Measurements from ENCODE around the gene MMP28. TPM values are rescaled to one million over a fixed set of nuclear protein-coding genes. Genes with fewer than 3 reads are reported as not detected.

Gene MMP28
- total RNA-seq, 1 experiment from 2014 or later = 2.4 TPM

GRCh38 chr17:35748979-35749378 is 46.5 kb downstream of the MMP28 start:
- no peaks in the 10 kb centered on the region for H3K9me3 ChIP-seq (ENCODE audit: low read length)
- H3K9ac ChIP-seq (ENCODE audit: low read length) = no peak overlapping the region
- no peaks in the 10 kb centered on the region for H3K36me3 ChIP-seq (ENCODE audit: low read depth, low read length)
- no peak for TF ChIP-seq EZH2phosphoT487 (IDR thresholded peaks at IDR 0.05; ENCODE audit: borderline replicate concordance, low read length)
- TF ChIP-seq CTCF (conservative IDR thresholded peaks at IDR 0.05; ENCODE audit: low read depth, low read length) = no peak
- no peak for TF ChIP-seq EZH2 (IDR thresholded peaks at IDR 0.05; ENCODE audit: low read length, unreplicated experiment)
- ChIA-PET CTCF (no interaction called here), POLR2A (ENCODE audit: unreplicated experiment) (no interaction called here)
- H3K4me1 ChIP-seq (ENCODE audit: insufficient read depth, low read length) = no peaks in the 10 kb centered on the region
- H3K4me3 ChIP-seq (ENCODE audit: low read length) = no peak overlapping the region
- no peaks in the 10 kb centered on the region for H3F3A ChIP-seq (ENCODE audit: low read length, unreplicated experiment)
- H4K20me1 ChIP-seq (ENCODE audit: low read length) = no peaks in the 10 kb centered on the region
- intact Hi-C loops (cut with micrococcal nuclease) = no loop called here
- no peak for ATAC-seq
- H3K4me2 ChIP-seq (ENCODE audit: low read length) = no peak overlapping the region
- no peaks in the 10 kb centered on the region for H3K27me3 ChIP-seq (ENCODE audit: low read length)
- H2AFZ ChIP-seq (ENCODE audit: low read length) = no peak overlapping the region
- no peak for DNase-seq
- no peak overlapping the region for H3K27ac ChIP-seq (ENCODE audit: low read length)
- no peaks in the 10 kb centered on the region for H3K9me2 ChIP-seq (replicated peaks; ENCODE audit: low read length)
- no peaks in the 10 kb centered on the region for H3K79me2 ChIP-seq (ENCODE audit: low read length)
- BruUV-seq (replicated peaks) = no TSS peak

- H3K4me1 ChIP-seq (ENCODE audit: insufficient read depth, low read length) = no peaks in the 10 kb centered on the region
- POLR2A ChIA-PET (ENCODE audit: unreplicated experiment) = no interaction called here
- intact Hi-C loops (cut with micrococcal nuclease) = no loop called here
- BruUV-seq (replicated peaks) = no TSS peak
- no peak overlapping the region for H3K4me3 ChIP-seq (ENCODE audit: low read length)
- H3K9ac ChIP-seq (ENCODE audit: low read length) = no peak overlapping the region
- no peak overlapping the region for H3K27ac ChIP-seq (ENCODE audit: low read length)
- H3K27me3 ChIP-seq (ENCODE audit: low read length) = no peaks in the 10 kb centered on the region
- no peaks in the 10 kb centered on the region for H3F3A ChIP-seq (ENCODE audit: low read length, unreplicated experiment)
- ATAC-seq (peak; percentile 40; the same call in 1 of the 2 replicates), DNase-seq (peak; percentile 24)
- H4K20me1 ChIP-seq (ENCODE audit: low read length) = no peaks in the 10 kb centered on the region
- H2AFZ ChIP-seq (ENCODE audit: low read length) = no peak overlapping the region
- TF ChIP-seq EZH2 (IDR thresholded peaks at IDR 0.05; ENCODE audit: low read length, unreplicated experiment) (no peak), EZH2phosphoT487 (IDR thresholded peaks at IDR 0.05; ENCODE audit: borderline replicate concordance, low read length) (no peak), CTCF (conservative IDR thresholded peaks at IDR 0.05; ENCODE audit: low read depth, low read length) (no peak)
- no peaks in the 10 kb centered on the region for H3K9me3 ChIP-seq (ENCODE audit: low read length)
- no peaks in the 10 kb centered on the region for H3K36me3 ChIP-seq (ENCODE audit: low read depth, low read length)
- no peaks in the 10 kb centered on the region for H3K79me2 ChIP-seq (ENCODE audit: low read length)
- no peak overlapping the region for H3K4me2 ChIP-seq (ENCODE audit: low read length)
- CTCF ChIA-PET = interaction anchor here (1.8 kb wide), 1 partner anchor 135 kb away, joined by 14 read pairs; no protein-coding TSS in a partner anchor
- no peaks in the 10 kb centered on the region for H3K9me2 ChIP-seq (replicated peaks; ENCODE audit: low read length)
Measured at GRCh38 chr17:35748341-35748841, 47.0 kb downstream of the MMP28 start.

GRCh38 chr17:35747540-35748017 is 47.9 kb downstream of the MMP28 start:
- H3K4me3 ChIP-seq (ENCODE audit: low read length) = no peak overlapping the region
- no peaks in the 10 kb centered on the region for H3F3A ChIP-seq (ENCODE audit: low read length, unreplicated experiment)
- intact Hi-C loops (cut with micrococcal nuclease) = loop anchor here (1.0 kb wide), 2 partner anchors 134 to 192 kb away; no protein-coding TSS in a partner anchor
- H2AFZ ChIP-seq (ENCODE audit: low read length) = no peak overlapping the region
- ChIA-PET CTCF (interaction anchor here (0.6 to 1.8 kb wide), 4 partner anchors 17 to 134 kb away, joined by 3 to 14 read pairs (median 5); no protein-coding TSS in a partner anchor), POLR2A (ENCODE audit: unreplicated experiment) (interaction anchor here (0.5 kb wide), 1 partner anchor 62 kb away, joined by 3 read pairs; the partner anchor contains the start of gene TAF15)
- DNase-seq = peak; percentile 76
- H3K9ac ChIP-seq (ENCODE audit: low read length) = no peak overlapping the region
- no peaks in the 10 kb centered on the region for H4K20me1 ChIP-seq (ENCODE audit: low read length)
- no peaks in the 10 kb centered on the region for H3K79me2 ChIP-seq (ENCODE audit: low read length)
- H3K9me3 ChIP-seq (ENCODE audit: low read length) = no peaks in the 10 kb centered on the region
- no peaks in the 10 kb centered on the region for H3K27me3 ChIP-seq (ENCODE audit: low read length)
- H3K9me2 ChIP-seq (replicated peaks; ENCODE audit: low read length) = no peaks in the 10 kb centered on the region
- BruUV-seq (replicated peaks) = no TSS peak
- H3K36me3 ChIP-seq (ENCODE audit: low read depth, low read length) = no peaks in the 10 kb centered on the region
- no peaks in the 10 kb centered on the region for H3K4me1 ChIP-seq (ENCODE audit: insufficient read depth, low read length)
- peak; percentile 77 for TF ChIP-seq CTCF (conservative IDR thresholded peaks at IDR 0.05; ENCODE audit: low read depth, low read length)
- no peak for TF ChIP-seq EZH2phosphoT487 (IDR thresholded peaks at IDR 0.05; ENCODE audit: borderline replicate concordance, low read length)
- no peak overlapping the region for H3K27ac ChIP-seq (ENCODE audit: low read length)
- H3K4me2 ChIP-seq (ENCODE audit: low read length) = no peak overlapping the region
- peak; percentile 90 for ATAC-seq

All from PC-3 (cell line).